Upper lobe of left lung (tissue), 4 donors: ENCODE data around the gene RNF125.
"Not testable (repeated sequence)": the region's sequence is repeated elsewhere in the genome, so short reads cannot be mapped to it uniquely, and the experiment has no call there.

Experiments
- CTCF ChIP-seq, 6 experiments: fragments of 450-650 bp in 4 of 6; fragments of 200-600 bp in 2 of 6; sonication (generic) in 2 of 6; IDR thresholded peaks; one replicate each; pipeline ENCODE4 v1.5.1; 2016 to 2019; ENCODE audit warnings: antibody characterized with exemption in 6 of 6
- EP300 ChIP-seq, 4 donors: sonication (generic); formaldehyde crosslinking; IDR thresholded peaks; one replicate each; pipeline ENCODE4 v1.5.1; 2017; ENCODE audit warnings: antibody characterized with exemption in 4 of 4, control low read depth in 2 of 4
- POLR2A ChIP-seq, 4 donors: fragments of 450-650 bp; IDR thresholded peaks; one replicate each; pipeline ENCODE4 v1.5.1; 2016 to 2017; ENCODE audit warnings: antibody characterized with exemption in 4 of 4, mild to moderate bottlenecking in 2 of 4
- POLR2AphosphoS5 ChIP-seq, 2 donors: sonication (generic); formaldehyde crosslinking; IDR thresholded peaks; one replicate each; pipeline ENCODE4 v1.5.1; 2017; ENCODE audit warnings: antibody characterized with exemption in 2 of 2

GRCh38 chr18:32001141-32001540 is 17.5 kb upstream of the RNF125 start:
- TF ChIP-seq CTCF, EP300, POLR2A, POLR2AphosphoS5 (IDR thresholded peaks at IDR 0.05): not testable (repeated sequence)
